Measurements from ENCODE around the gene ADPRM. TPM values are rescaled to one million over a fixed set of nuclear protein-coding genes. Genes with fewer than 3 reads are reported as not detected.

The ADPRM gene
- total RNA-seq, 1 donor from 2014 or later: 3.9 TPM

GRCh38 chr17:10738521-10739258, 41.3 kb downstream of the ADPRM start:
- DNase-seq (ENCODE audit: low spot score) (peak; percentile 58), ATAC-seq (peak; percentile 65)

DNA sequence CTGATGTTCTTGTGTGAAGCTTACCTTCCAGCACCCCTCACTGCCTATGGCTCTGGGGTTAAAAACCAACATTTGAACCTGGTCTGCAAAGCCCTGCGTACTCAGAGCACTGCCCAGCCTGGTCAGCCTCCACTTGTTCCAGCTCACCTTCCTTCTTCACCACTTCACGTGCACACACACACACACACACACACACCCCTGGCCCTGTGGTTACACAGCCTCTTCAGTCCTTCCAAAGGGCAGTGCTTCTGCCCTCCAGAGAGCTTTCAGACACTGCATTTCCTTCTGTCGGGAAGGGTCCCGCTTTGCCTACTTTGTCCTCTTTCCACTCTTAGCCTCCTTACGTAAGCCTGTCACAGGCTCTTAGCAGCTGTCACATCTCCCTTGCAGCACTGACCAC, 42.0 kb downstream of the ADPRM start:
- no peak for DNase-seq (ENCODE audit: low spot score)
- no peak for ATAC-seq

GRCh38 chr17:10741416-10742135, 44.2 kb downstream of the ADPRM start:
- no peak for DNase-seq (ENCODE audit: low spot score)
- no peak for ATAC-seq

DNA sequence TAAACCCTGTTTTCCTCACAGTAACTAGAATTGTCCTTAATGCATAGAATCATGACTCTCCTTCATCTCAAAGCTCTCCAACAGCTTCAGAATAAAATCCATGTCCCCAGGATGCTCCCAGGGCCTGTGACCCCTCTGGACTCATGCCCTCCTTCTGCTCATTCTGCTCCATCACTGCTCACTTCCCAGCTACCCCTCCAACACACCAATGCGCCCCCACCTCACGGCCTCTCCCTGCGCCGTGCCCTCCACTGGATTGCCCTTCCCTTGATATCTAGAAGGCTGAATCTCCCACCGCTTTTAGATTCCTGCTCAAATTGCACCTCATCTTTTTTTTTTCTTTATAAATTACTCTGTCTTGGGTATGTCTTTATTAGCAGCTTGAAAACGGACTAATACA, 45.0 kb downstream of the ADPRM start:
- DNase-seq (ENCODE audit: low spot score) (no peak), ATAC-seq (no peak)

DNA sequence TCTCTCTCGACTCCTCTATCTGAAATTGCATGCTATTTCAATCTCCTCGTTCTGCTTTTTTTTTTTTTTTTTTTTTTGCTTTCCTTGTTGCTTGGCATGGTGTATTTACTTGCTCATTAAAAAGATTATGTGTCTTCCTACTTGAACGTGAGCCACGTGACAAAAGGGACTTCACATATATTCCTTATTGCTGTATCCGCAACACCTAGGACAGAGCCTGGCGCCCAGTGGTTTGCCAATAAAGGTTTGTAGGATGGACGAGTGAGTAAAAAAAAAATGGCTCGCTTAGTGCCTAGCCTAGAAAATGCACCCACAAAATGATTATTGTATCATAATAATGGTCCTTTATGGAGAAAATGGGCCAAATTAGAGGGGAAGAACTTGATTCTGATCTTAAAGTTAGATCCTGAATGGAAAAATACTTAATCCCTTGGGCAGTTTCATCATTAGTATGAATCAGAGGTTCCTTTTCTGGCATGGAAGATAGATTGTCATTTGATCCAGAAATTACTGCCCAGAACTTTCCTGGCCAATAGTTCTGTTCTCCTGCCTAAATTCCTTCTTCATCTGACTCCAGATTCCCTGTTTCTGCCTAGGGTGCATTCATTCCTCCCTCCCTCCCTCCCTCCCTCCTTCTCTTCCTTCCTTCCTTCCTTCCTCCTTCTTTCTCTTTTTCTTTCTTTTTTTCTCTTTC, 46.1 kb downstream of the ADPRM start:
- ATAC-seq (peak; percentile 36), DNase-seq (ENCODE audit: low spot score) (no peak)

DNA sequence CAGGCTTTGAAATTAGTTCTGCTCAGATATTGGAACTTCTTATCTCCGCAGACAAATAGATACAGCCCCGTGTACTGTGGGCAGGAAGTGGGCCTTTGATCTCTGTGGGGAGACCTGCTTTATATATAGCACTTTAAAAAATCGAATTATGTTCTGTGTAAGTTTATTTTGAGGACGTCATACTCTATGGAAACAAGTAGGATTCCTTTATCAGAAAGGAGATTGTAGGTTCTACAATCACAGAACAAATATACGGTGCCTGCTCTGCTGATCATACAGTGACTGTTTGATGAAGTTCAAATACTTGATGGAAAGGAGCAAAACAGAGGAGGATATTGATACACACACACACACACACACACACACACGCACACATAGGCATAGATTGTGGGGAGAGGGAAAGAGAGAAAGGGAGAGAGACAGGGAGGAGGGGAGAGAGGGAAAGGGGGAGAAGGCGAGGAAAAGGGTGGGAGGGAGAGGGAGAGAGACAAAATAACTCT, 47.2 kb downstream of the ADPRM start:
- DNase-seq (ENCODE audit: low spot score) (no peak), ATAC-seq (peak; percentile 29)

- ATAC-seq (no peak), DNase-seq (ENCODE audit: low spot score) (no peak)
These were observed 47.8 kb downstream of the ADPRM start for GRCh38 chr17:10745231-10745630.

DNA sequence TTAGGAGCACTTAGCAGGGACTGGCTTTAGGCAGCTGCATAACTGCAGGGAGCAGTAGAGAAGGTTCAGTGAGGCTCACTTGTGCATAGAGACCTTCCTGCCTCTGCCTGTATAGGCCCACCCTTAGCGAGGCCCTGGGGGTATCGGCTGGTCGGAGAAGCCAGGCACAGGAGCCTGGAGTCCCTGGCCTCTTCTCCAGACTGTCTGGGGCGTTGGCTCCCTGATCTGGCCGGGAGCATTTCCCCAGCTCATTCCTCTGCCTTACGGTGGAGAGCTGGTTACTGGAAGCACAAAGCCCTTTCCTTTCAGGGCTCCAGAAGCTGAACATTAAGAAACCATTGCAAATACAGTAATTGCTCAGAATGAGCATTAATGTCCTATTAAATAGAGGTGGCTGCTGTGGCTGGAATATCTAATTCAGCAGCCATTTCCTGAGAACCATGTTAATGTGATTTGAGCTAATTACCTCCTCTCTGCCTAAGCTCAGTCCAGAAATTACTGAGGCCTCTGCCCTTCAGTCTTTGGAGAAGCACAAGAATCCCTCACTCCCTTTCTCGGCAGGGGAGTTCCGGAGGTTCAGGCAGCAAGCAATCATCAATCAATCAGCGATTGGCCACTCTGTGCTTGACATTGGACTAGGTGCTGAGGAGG, 51.3 kb downstream of the ADPRM start:
- DNase-seq (ENCODE audit: low spot score) (no peak), ATAC-seq (no peak)

DNA sequence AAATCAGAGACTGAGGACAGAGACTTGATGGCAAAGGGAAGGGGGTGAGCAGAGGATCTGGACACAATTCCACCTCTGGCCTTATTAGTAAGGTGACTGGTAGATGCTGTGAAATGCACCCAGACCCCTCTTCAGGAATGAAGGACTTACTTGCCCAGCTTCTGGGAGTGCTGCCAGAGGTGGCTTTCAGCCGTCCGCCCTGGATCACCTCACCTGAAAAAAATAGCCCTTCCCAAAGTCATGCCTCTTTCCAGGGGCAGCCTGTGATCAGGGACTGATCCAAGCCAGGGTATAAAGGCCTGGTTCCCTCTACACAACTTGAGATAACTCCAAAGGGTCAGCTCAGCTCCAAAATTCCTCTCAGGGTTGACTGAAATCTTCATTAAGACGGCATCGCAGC, 52.8 kb downstream of the ADPRM start:
- no peak for DNase-seq (ENCODE audit: low spot score)
- peak; percentile 56 for ATAC-seq

DNA sequence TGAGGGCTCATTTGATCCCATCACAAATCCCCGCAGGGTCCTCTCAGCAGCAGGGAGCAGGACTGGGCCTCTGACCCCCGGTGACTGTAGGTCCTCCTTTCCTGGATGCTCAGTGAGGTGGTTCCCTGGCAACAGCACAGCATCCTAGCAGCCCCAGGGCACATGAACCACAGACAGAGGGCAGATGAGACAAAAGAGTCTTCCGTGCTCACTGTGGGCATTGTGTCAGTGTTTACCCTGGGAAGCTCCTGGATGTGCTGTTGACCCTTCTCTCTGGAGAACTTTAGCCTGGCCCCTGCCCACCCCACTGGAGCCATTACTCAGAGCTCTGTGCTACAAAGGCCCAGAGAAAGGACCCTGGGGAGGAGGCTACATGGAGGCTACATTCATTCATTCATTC, 54.2 kb downstream of the ADPRM start:
- ATAC-seq (no peak), DNase-seq (ENCODE audit: low spot score) (no peak)

DNA sequence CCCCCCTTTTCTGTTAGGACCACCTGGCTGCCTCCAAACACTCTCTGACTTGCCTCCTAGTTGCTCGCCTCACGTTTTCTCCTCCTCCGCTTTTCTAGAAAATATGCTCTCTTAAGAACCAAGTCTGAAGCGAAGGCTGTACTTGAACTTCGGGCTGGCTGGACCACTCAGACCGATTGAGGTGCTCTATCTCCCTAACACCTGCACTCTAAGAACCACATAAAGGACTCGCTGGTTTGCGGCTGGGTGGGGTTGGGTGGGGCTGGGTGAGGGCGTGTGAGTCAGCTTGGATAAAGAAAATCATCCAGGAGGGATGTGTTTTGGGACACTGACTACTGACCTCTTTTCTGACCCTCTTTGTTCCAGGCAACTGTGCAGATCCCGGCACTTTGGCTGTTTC, 55.3 kb downstream of the ADPRM start:
- DNase-seq (ENCODE audit: low spot score) (no peak), ATAC-seq (no peak)

- DNase-seq (ENCODE audit: low spot score): no peak
- no peak for ATAC-seq
These were observed 56.7 kb downstream of the ADPRM start for GRCh38 chr17:10754109-10754508.

- ATAC-seq (no peak), DNase-seq (ENCODE audit: low spot score) (no peak)
These were observed 57.6 kb downstream of the ADPRM start for GRCh38 chr17:10754861-10755591.

- DNase-seq (ENCODE audit: low spot score) (no peak), ATAC-seq (no peak)
These were observed 58.3 kb downstream of the ADPRM start for GRCh38 chr17:10755592-10756127.

DNA sequence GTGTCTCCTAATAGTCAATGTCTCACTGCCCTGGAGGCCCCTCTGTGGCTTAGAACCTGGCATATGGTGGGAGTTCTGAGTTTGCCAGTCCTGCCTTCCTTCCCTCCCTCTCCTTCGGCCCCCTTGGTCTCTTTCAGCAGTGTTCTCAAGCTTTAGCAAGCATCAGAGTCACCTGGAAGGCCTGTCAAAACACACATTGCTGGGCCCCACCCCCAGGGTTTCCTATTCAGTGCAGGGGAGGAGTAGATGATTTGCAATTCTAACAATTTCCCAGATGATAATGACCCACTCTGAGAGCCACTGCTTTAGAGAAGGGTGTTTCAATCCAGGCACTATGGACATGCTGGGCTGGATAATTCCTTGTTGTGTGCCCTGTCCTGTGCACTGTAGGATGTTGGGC, 58.8 kb downstream of the ADPRM start:
- ATAC-seq: peak; percentile 25
- no peak for DNase-seq (ENCODE audit: low spot score)

- DNase-seq (ENCODE audit: low spot score) (peak; percentile 49), ATAC-seq (peak; percentile 64)
These were observed 59.2 kb downstream of the ADPRM start for GRCh38 chr17:10756619-10757018.

- ATAC-seq: peak; percentile 88
- peak; percentile 84 for DNase-seq (ENCODE audit: low spot score)
These were observed 59.7 kb downstream of the ADPRM start for GRCh38 chr17:10757067-10757466.

GRCh38 chr17:10757647-10758046, 60.3 kb downstream of the ADPRM start:
- peak; percentile 9 for ATAC-seq
- DNase-seq (ENCODE audit: low spot score): no peak

DNA sequence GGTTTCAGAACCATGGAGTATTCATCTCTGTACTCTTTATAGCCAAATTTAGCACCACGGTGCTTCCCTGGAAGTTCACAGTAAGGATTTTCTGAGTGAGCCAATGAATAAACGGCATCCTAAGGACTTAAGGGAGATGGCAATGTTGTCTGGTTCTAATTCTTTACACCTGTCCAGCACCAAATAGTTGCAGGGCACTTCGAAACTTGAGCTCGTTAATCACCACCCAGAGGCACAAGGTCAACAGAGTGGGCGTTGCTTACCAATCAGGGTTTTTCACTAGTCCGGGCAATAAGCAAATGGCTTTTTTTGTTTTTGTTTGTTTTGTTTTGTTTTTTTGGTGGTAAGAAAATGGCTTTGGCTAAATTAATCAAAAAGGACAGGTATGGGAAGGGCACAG, 60.7 kb downstream of the ADPRM start:
- ATAC-seq: peak; percentile 62
- DNase-seq (ENCODE audit: low spot score): peak; percentile 59

Measured in left lobe of liver (tissue), 2 donors.